ENCODE data around the gene XRCC3.

The XRCC3 gene

DNA sequence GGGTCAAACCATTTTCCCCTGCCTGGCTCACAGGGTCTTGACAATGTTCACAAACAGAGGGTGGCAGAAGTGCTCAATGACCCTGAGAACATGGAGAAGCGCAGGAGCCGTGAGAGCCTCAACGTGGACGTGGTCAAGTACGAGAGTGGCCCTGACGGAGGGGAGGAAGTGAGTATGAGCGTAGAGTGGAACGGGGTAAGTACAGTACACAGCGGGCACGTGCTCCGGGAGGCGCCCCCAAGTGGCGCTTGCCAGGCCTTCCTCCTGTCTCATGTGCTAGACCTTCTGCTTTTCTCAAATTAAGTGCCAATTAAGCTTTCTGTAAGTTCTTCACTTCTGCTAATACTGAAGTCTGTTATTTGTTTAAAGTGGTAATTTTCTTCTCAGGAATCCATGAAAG lies 35.9 kb downstream of the XRCC3 start:
- DNase-seq (ENCODE audit: extremely low spot score) = peak; percentile 79
- ChIA-PET CTCF (interaction anchor here (0.6 to 1.9 kb wide), 11 partner anchors 9 to 108 kb away, joined by 3 to 7 read pairs (median 4); no protein-coding TSS in a partner anchor), POLR2A (no interaction called here)

DNA sequence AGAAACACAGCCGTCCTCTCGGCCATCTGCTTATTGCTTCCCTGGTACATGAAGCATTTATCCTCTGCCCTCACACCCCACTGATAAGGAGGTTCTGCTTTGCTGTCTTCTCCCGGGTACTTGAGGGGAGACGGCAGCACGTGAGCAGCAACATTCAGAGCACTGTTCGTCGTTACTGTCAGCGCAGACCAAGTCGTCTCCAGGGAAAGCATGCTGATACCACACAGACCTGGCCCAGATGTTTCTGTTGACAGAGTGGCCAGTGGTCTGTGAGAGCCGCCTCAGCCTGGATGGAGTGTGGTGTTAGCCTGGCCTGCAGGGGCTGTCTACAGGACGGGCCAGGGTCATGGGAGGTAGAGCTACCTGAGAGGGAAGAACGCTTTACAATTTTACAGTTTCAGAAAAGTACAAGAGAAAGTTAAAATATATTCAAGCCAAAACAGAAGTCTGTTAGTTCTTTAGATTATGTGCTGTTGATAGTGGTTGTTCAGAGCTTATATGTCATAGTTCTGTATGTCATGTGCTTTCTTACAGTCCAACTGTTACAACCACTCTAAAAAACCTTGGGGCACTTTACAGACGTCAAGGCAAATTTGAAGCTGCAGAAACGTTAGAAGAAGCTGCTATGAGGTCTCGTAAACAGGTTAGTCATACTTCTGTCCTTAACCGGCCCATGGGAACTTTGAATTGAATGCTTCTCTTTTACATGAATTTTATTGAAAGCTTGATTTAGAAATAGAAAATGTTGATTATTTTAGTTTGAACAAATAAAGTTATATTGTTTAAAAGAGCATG lies 38.2 kb downstream of the XRCC3 start:
- DNase-seq (ENCODE audit: extremely low spot score) = no peak
- ChIA-PET POLR2A (no interaction called here), CTCF (interaction anchor here (0.8 to 2.0 kb wide), 3 partner anchors 9 to 16 kb away, joined by 3 to 7 read pairs (median 4); no protein-coding TSS in a partner anchor)
- TF ChIP-seq, protein P1, sequence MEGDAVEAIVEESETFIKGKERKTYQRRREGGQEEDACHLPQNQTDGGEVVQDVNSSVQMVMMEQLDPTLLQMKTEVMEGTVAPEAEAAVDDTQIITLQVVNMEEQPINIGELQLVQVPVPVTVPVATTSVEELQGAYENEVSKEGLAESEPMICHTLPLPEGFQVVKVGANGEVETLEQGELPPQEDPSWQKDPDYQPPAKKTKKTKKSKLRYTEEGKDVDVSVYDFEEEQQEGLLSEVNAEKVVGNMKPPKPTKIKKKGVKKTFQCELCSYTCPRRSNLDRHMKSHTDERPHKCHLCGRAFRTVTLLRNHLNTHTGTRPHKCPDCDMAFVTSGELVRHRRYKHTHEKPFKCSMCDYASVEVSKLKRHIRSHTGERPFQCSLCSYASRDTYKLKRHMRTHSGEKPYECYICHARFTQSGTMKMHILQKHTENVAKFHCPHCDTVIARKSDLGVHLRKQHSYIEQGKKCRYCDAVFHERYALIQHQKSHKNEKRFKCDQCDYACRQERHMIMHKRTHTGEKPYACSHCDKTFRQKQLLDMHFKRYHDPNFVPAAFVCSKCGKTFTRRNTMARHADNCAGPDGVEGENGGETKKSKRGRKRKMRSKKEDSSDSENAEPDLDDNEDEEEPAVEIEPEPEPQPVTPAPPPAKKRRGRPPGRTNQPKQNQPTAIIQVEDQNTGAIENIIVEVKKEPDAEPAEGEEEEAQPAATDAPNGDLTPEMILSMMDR (IDR thresholded peaks at IDR 0.05; ENCODE audit: control extremely low read depth, extremely low read depth, low read depth, missing control alignments) = no peak

More for the DNA sequence above, 35.9 kb downstream of the XRCC3 start:
- TF ChIP-seq, protein P1 (IDR thresholded peaks at IDR 0.05; ENCODE audit: control extremely low read depth, extremely low read depth, low read depth, missing control alignments) = peak; percentile 56

DNA sequence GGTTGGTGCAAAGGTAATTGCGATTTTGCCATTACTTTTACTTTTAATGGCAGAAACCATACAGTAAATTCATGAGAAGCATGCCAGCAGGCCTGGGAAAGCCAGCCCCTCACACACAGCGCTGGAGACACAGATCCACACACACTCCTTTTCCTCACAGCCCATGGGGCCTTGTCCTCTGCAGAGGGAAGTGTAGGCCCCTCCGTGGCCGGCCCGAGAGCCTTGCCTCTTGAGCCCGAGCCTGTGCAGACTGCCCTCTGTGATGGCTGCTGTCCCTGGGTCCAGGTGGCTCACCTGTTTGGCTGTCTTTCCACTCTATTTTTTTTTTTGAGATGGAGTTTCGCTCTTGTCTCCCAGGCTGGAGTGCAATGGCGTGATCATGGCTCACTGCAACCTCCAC lies 39.3 kb downstream of the XRCC3 start:
- ChIA-PET POLR2A (no interaction called here), CTCF (interaction anchor here (1.7 to 2.0 kb wide), 2 partner anchors 8 to 15 kb away, joined by 4 to 7 read pairs; no protein-coding TSS in a partner anchor)
- DNase-seq (ENCODE audit: extremely low spot score) = no peak
- TF ChIP-seq, protein P1 (IDR thresholded peaks at IDR 0.05; ENCODE audit: control extremely low read depth, extremely low read depth, low read depth, missing control alignments) = no peak

DNA sequence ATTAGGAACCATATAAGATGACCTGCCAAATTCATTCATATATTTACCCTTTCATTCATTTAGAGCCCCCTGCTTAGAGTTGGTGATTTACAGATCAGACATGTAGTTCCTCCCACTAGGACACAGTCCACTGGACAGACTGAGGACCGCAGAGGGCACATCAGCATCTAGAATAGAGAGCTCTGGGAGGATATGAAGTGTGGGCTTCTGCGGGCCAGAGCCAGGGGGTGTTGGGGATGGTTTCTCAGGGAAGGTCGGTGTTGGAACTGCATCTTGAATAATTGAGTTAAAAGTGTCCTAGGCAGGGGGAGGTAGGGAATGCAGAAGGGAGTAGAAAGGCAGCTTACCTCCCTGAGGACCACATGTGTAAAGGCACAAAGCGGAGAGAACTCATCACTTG lies 43.3 kb downstream of the XRCC3 start:
- POLR2A ChIA-PET = no interaction called here
- CTCF ChIA-PET = interaction anchor here (1.3 kb wide), 1 partner anchor 9 kb away, joined by 4 read pairs; no protein-coding TSS in a partner anchor

DNA sequence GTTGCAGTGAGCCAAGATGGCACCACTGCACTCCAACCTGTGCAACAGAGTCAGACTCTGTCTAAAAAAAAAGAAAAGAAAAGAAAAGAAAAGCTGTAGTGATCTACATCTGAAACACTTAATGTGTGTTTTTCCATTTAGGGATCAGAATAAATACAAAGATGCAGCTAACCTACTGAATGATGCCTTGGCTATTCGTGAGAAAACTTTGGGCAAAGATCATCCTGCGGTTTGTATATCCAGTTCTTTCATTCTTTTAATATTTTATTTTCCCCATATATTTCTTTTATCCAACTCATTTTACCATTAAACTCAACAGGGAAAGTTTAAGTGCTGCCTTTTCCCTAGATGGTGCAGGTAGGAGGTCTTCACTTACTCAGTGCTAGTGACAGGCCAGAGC lies 45.9 kb downstream of the XRCC3 start:
- TF ChIP-seq, protein P1 (IDR thresholded peaks at IDR 0.05; ENCODE audit: control extremely low read depth, extremely low read depth, low read depth, missing control alignments) = no peak
- POLR2A ChIA-PET = no interaction called here
- CTCF ChIA-PET = interaction anchor here (1.0 kb wide), 1 partner anchor 10 kb away, joined by 4 read pairs; no protein-coding TSS in a partner anchor

More for the DNA sequence above, 43.3 kb downstream of the XRCC3 start:
- DNase-seq (ENCODE audit: extremely low spot score) = no peak
- TF ChIP-seq, protein P1 (IDR thresholded peaks at IDR 0.05; ENCODE audit: control extremely low read depth, extremely low read depth, low read depth, missing control alignments) = no peak

DNA sequence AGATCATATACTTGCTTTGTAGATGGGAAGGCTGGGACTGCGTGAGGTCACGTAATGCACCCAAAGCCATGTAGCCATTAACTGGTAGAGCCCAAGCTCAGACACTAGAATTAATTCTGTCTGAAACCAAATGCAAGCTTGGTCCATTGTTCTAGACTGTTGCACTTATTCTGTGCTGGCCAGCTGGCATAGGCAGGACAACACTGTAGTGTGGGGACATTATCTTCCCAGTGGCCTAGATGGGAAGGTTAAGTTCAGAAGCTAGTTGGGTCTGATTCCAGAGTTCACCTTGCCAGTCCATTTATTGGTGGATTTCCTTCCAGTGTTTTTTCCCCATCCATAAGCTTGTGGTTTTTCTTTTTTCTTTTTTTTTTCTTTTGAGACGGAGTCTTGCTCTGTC lies 47.1 kb downstream of the XRCC3 start:
- DNase-seq (ENCODE audit: extremely low spot score) = no peak
- ChIA-PET POLR2A (interaction anchor here (0.6 kb wide), 1 partner anchor 1413 kb away, joined by 3 read pairs; no protein-coding TSS in a partner anchor), CTCF (interaction anchor here (1.0 to 1.7 kb wide), 4 partner anchors 9 to 19 kb away, joined by 3 to 7 read pairs (median 4); no protein-coding TSS in a partner anchor)
- TF ChIP-seq, protein P1 (IDR thresholded peaks at IDR 0.05; ENCODE audit: control extremely low read depth, extremely low read depth, low read depth, missing control alignments) = no peak

More for the DNA sequence above, 45.9 kb downstream of the XRCC3 start:
- DNase-seq (ENCODE audit: extremely low spot score) = no peak

Data from GM10248 (cell line).